Measurements from ENCODE around the gene LYL1. TPM values are rescaled to one million over a fixed set of nuclear protein-coding genes. Genes with fewer than 3 reads are reported as not detected.

LYL1 gene
- 0.62 to 1.0 TPM (median 0.77 TPM) in 5 replicates for total RNA-seq (2022; extraction: Qiagen RNA extraction; ENCODE audit: low read depth)

GRCh38 chr19:13102666-13103580, at the start of gene LYL1:
LYL1 (minus strand) TSS chr19:13102858; CDS start chr19:13101171, 1,687 bp downstream.

GRCh38 chr19:13150187-13150930, 47.7 kb upstream of the LYL1 start, which contains the start of the genes IER2 and STX10:
IER2 (plus strand) TSS chr19:13150411; CDS start chr19:13153187, 2,776 bp downstream.
STX10 (minus strand) TSS chr19:13150375; CDS start chr19:13150173, 202 bp downstream.

GRCh38 chr19:13117772-13118423, 15.2 kb upstream of the LYL1 start, which contains the start of gene NACC1:
NACC1 (plus strand) TSS chr19:13118264; CDS start chr19:13135208, 16,944 bp downstream.

GRCh38 chr19:13116282-13117175, 13.9 kb upstream of the LYL1 start, which contains the start of gene TRMT1:
TRMT1 (minus strand) TSS chr19:13116740; CDS start chr19:13116399, 341 bp downstream.

Other genes starting within 250 kb of the LYL1 start
- 26.4 to 33.8 TPM (median 31.6 TPM) in 5 replicates for gene DNASE2, start 221.4 kb downstream of the LYL1 start, total RNA-seq (2022; extraction: Qiagen RNA extraction; ENCODE audit: low read depth)
- gene KLF1, start 215.7 kb downstream of the LYL1 start, total RNA-seq (2022; extraction: Qiagen RNA extraction; ENCODE audit: low read depth) = 0.08 TPM in 1 of 5 replicates, not detected in the others
- gene GCDH, start 211.7 kb downstream of the LYL1 start, total RNA-seq (2022; extraction: Qiagen RNA extraction; ENCODE audit: low read depth) = 8.9 to 12.5 TPM (median 9.9 TPM) in 5 replicates
- 0.23 to 0.55 TPM (median 0.40 TPM) in 5 replicates for gene SYCE2, start 183.6 kb downstream of the LYL1 start, total RNA-seq (2022; extraction: Qiagen RNA extraction; ENCODE audit: low read depth)
- gene FARSA, start 169.1 kb downstream of the LYL1 start, total RNA-seq (2022; extraction: Qiagen RNA extraction; ENCODE audit: low read depth) = 77.7 to 87.4 TPM (median 81.4 TPM) in 5 replicates
- gene CALR, start 164.2 kb downstream of the LYL1 start, total RNA-seq (2022; extraction: Qiagen RNA extraction; ENCODE audit: low read depth) = 606 to 640 TPM (median 607 TPM) in 5 replicates
- 73.6 to 84.7 TPM (median 79.2 TPM) in 5 replicates for gene RAD23A, start 157.0 kb downstream of the LYL1 start, total RNA-seq (2022; extraction: Qiagen RNA extraction; ENCODE audit: low read depth)
- gene GADD45GIP1, start 145.6 kb downstream of the LYL1 start, total RNA-seq (2022; extraction: Qiagen RNA extraction; ENCODE audit: low read depth) = 30.1 to 55.5 TPM (median 52.4 TPM) in 5 replicates
- gene DAND5, start 133.3 kb downstream of the LYL1 start, total RNA-seq (2022; extraction: Qiagen RNA extraction; ENCODE audit: low read depth) = 0.09 to 0.16 TPM in 2 of 5 replicates, not detected in the others
- 3.8 to 5.0 TPM (median 4.2 TPM) in 5 replicates for gene NFIX, start 107.4 kb downstream of the LYL1 start, total RNA-seq (2022; extraction: Qiagen RNA extraction; ENCODE audit: low read depth)
- gene TRMT1, start 13.9 kb upstream of the LYL1 start, total RNA-seq (2022; extraction: Qiagen RNA extraction; ENCODE audit: low read depth) = 39.1 to 48.0 TPM (median 46.0 TPM) in 5 replicates
- gene NACC1, start 15.4 kb upstream of the LYL1 start, total RNA-seq (2022; extraction: Qiagen RNA extraction; ENCODE audit: low read depth) = 34.1 to 43.7 TPM (median 40.6 TPM) in 5 replicates
- 42.3 to 63.0 TPM (median 60.7 TPM) in 5 replicates for gene STX10, start 47.5 kb upstream of the LYL1 start, total RNA-seq (2022; extraction: Qiagen RNA extraction; ENCODE audit: low read depth)
- 60.3 to 91.4 TPM (median 81.0 TPM) in 5 replicates for gene IER2, start 47.6 kb upstream of the LYL1 start, total RNA-seq (2022; extraction: Qiagen RNA extraction; ENCODE audit: low read depth)